ENCODE data around the gene FAM184A.

Gene FAM184A

GRCh38 chr6:119096721-119097565, 18.5 kb upstream of the FAM184A start:
- DNase-seq: no peak

GRCh38 chr6:119090256-119090655, 11.8 kb upstream of the FAM184A start:
- DNase-seq: no peak

GRCh38 chr6:119084784-119085183, 6.3 kb upstream of the FAM184A start:
- DNase-seq: no peak

- no peak for DNase-seq
Observed at GRCh38 chr6:119083007-119083406, 4.5 kb upstream of the FAM184A start.

GRCh38 chr6:119079283-119079809, 882 bp upstream of the FAM184A start:
- DNase-seq: no peak

- peak; percentile 58 to 64 for DNase-seq
Observed at GRCh38 chr6:119077643-119078375, 655 bp downstream of the FAM184A start.

- no peak for DNase-seq
Observed at GRCh38 chr6:119077391-119077642, 1.1 kb downstream of the FAM184A start.

GRCh38 chr6:119076576-119077390, 1.7 kb downstream of the FAM184A start:
- DNase-seq: no peak

- no peak for DNase-seq
Observed at GRCh38 chr6:119076173-119076572, 2.3 kb downstream of the FAM184A start.

GRCh38 chr6:119075200-119075981, 3.1 kb downstream of the FAM184A start:
- no peak for DNase-seq

GRCh38 chr6:119073307-119074051, 5.0 kb downstream of the FAM184A start:
- no peak for DNase-seq

GRCh38 chr6:119071576-119071975, 6.9 kb downstream of the FAM184A start:
- DNase-seq: no peak

GRCh38 chr6:119067091-119067490, 11.4 kb downstream of the FAM184A start:
- no peak for DNase-seq

- no peak for DNase-seq
Observed at GRCh38 chr6:119066517-119066916, 11.9 kb downstream of the FAM184A start.

GRCh38 chr6:119065955-119066354, 12.5 kb downstream of the FAM184A start:
- no peak for DNase-seq

- DNase-seq: no peak
Observed at GRCh38 chr6:119065382-119065781, 13.1 kb downstream of the FAM184A start.

GRCh38 chr6:119063491-119063890, 15.0 kb downstream of the FAM184A start:
- DNase-seq: no peak

- no peak for DNase-seq
Observed at GRCh38 chr6:119061215-119061614, 17.2 kb downstream of the FAM184A start.

- no peak for DNase-seq
Observed at GRCh38 chr6:119060255-119060907, 18.1 kb downstream of the FAM184A start.

- DNase-seq: no peak
Observed at GRCh38 chr6:119055069-119055468, 23.4 kb downstream of the FAM184A start.

- no peak for DNase-seq
Observed at GRCh38 chr6:119052987-119053386, 25.5 kb downstream of the FAM184A start.

Measured in stimulated activated CD4-positive, alpha-beta T cell treated with anti-CD3 and anti-CD28 coated beads, Interleukin-2, amount 100 ng/mL, for 24 hours (primary cell).